SK-N-MC (cell line): ENCODE results near the gene ACTN1.

Experiments
- EZH2 ChIP-seq: fragments of 200-600 bp; sonication (generic); IDR thresholded peaks from one replicate; pipeline ENCODE4 v1.6.1; 2017; ENCODE audit warnings: antibody characterized with exemption
- FOXP2 ChIP-seq: optimal IDR thresholded peaks from 2 replicates; pipeline ENCODE3; 2011; ENCODE audit warnings: mild to moderate bottlenecking, moderate library complexity; ENCODE audit not compliant: insufficient read depth; ENCODE audit errors: extremely low read length, control extremely low read depth
- POLR2AphosphoS5 ChIP-seq: IDR thresholded peaks from 2 replicates; pipeline ENCODE4 v1.6.1; 2012; ENCODE audit warnings: mild to moderate bottlenecking, low read depth, low read length, borderline replicate concordance

GRCh38 chr14:68987653-68988036, 8.5 kb upstream of the ACTN1 start:
- no peak for TF ChIP-seq POLR2AphosphoS5
- TF ChIP-seq EZH2: no peak
- TF ChIP-seq FOXP2: no peak
